H1 (cell line): ENCODE data around the gene SULT2B1. TPM values are rescaled to one million over a fixed set of nuclear protein-coding genes. Genes with fewer than 3 reads are reported as not detected.

Experiments
- CTCF ChIA-PET: fragments of 300-600 bp; sonication (Branson Sonifier 250); formaldehyde crosslinking; loops from one replicate; lab custom pipeline; 2021; ENCODE audit not compliant: partially characterized antibody; lab: Charles Lee
- POLR2A ChIA-PET: fragments of 300-600 bp; sonication (Branson Sonifier 250); formaldehyde crosslinking; loops from one replicate; lab custom pipeline; 2021; ENCODE audit warnings: inconsistent platforms; ENCODE audit not compliant: partially characterized antibody; lab: Charles Lee
- DNase-seq, 2 experiments: peaks; one replicate each; pipeline versions ENCODE4 v3.0.0 to v3.0.0-alpha.2; 2010 to 2022; ENCODE audit warnings: low spot score in 2 of 2, low read depth in 1 of 2, mixed read lengths in 1 of 2
- FAIRE-seq: peaks from 2 replicates; lab custom pipeline; 2011; peaks lifted over from hg19 to GRCh38; lab: Jason Lieb, UNC
- H2AFZ ChIP-seq: 2 replicates; pipeline ENCODE4 v1.8.1; 2012; ENCODE audit warnings: low read length, inconsistent platforms
- H2AK5ac ChIP-seq: 2 replicates; pipeline ENCODE4 v1.6.1; 2013; ENCODE audit warnings: low read depth, low read length
- H2BK120ac ChIP-seq: replicated peaks from 2 replicates; pipeline ENCODE3; 2013; ENCODE audit warnings: low read depth, low read length, inconsistent platforms
- H2BK12ac ChIP-seq: 2 replicates; pipeline ENCODE4 v1.6.1; 2013; ENCODE audit warnings: low read depth, low read length
- H2BK15ac ChIP-seq: 2 replicates; pipeline ENCODE4 v1.6.1; 2013; ENCODE audit warnings: low read length
- H2BK20ac ChIP-seq: 2 replicates; pipeline ENCODE4 v1.6.1; 2013; ENCODE audit warnings: low read length
- H2BK5ac ChIP-seq: 2 replicates; pipeline ENCODE4 v1.6.1; 2013; ENCODE audit warnings: low read depth, low read length
- H3K14ac ChIP-seq: 2 replicates; pipeline ENCODE4 v1.6.1; 2013; ENCODE audit warnings: inconsistent platforms; ENCODE audit not compliant: insufficient read length
- H3K18ac ChIP-seq: 2 replicates; pipeline ENCODE4 v1.6.1; 2013; ENCODE audit warnings: low read length; ENCODE audit errors: extremely low read depth
- H3K23ac ChIP-seq: 2 replicates; pipeline ENCODE4 v1.6.1; 2013; ENCODE audit warnings: inconsistent platforms; ENCODE audit not compliant: insufficient read length
- H3K23me2 ChIP-seq: 2 replicates; pipeline ENCODE4 v1.6.1; 2013; ENCODE audit warnings: low read depth, low read length
- H3K27ac ChIP-seq: 2 replicates; pipeline ENCODE4 v1.6.1; 2011; ENCODE audit warnings: low read depth, low read length, inconsistent platforms
- H3K27me3 ChIP-seq, 4 experiments: replicated peaks in 1 of 4; 1 replicate in 1 of 4; 2 replicates in 3 of 4; pipeline versions ENCODE4 v1.6.1 to v1.8.1; 2011 to 2013; ENCODE audit warnings: low read length in 3 of 4, mild to moderate bottlenecking in 3 of 4, inconsistent platforms in 2 of 4, mixed read lengths in 2 of 4, moderate library complexity in 1 of 4; ENCODE audit not compliant: control insufficient read depth in 3 of 4, insufficient read depth in 3 of 4; ENCODE audit errors: extremely low read depth in 1 of 4
- H3K36me3 ChIP-seq, 4 experiments: 2 replicates each; pipeline versions ENCODE4 v1.6.1 to v1.8.1; 2011 to 2013; ENCODE audit warnings: mild to moderate bottlenecking in 4 of 4, low read length in 3 of 4, moderate library complexity in 2 of 4, control low read depth in 1 of 4, inconsistent platforms in 1 of 4; ENCODE audit not compliant: insufficient read depth in 4 of 4, control insufficient read depth in 2 of 4
- H3K4ac ChIP-seq: replicated peaks from 2 replicates; pipeline ENCODE3; 2013; ENCODE audit warnings: low read length, low read depth, mixed read lengths, inconsistent platforms; ENCODE audit not compliant: insufficient read length
- H3K4me1 ChIP-seq, 4 experiments: replicated peaks in 1 of 4; 1 replicate in 1 of 4; 2 replicates in 3 of 4; pipeline versions ENCODE4 v1.6.1 to v1.8.1; 2011 to 2013; ENCODE audit warnings: low read length in 3 of 4, inconsistent platforms in 2 of 4, mixed read lengths in 1 of 4; ENCODE audit not compliant: insufficient read depth in 4 of 4, control insufficient read depth in 3 of 4
- H3K4me2 ChIP-seq, 2 experiments: 2 replicates each; pipeline versions ENCODE4 v1.6.1 to v1.8.1; 2011 to 2013; ENCODE audit warnings: low read depth in 2 of 2, low read length in 2 of 2, control low read depth in 1 of 2, inconsistent platforms in 1 of 2, mild to moderate bottlenecking in 1 of 2; ENCODE audit not compliant: insufficient read depth in 1 of 2
- H3K4me3 ChIP-seq, 4 experiments: fragments of 200-600, 300-600 bp in 1 of 4; sonication (generic), shearing (Covaris generic), sonication (Bioruptor Twin) in 1 of 4; 2 replicates each; pipeline versions ENCODE4 v1.5.1 to v1.8.1; 2011 to 2016; ENCODE audit warnings: low read length in 4 of 4, low read depth in 3 of 4, control low read depth in 2 of 4, inconsistent platforms in 2 of 4, mild to moderate bottlenecking in 2 of 4, mixed read lengths in 1 of 4, moderate library complexity in 1 of 4; ENCODE audit not compliant: insufficient read depth in 2 of 4; ENCODE audit errors: extremely low read depth in 1 of 4
- H3K56ac ChIP-seq: replicated peaks from 2 replicates; pipeline ENCODE3; 2013; ENCODE audit warnings: low read depth, mild to moderate bottlenecking, mixed read lengths, low read length, inconsistent platforms; ENCODE audit not compliant: insufficient read length
- H3K79me1 ChIP-seq: 2 replicates; pipeline ENCODE4 v1.6.1; 2013; ENCODE audit warnings: low read depth, low read length, control low read depth
- H3K79me2 ChIP-seq, 2 experiments: 2 replicates each; pipeline versions ENCODE4 v1.6.1 to v1.8.1; 2012 to 2013; ENCODE audit warnings: low read length in 2 of 2, mild to moderate bottlenecking in 2 of 2, inconsistent platforms in 1 of 2; ENCODE audit not compliant: insufficient read depth in 2 of 2, control insufficient read depth in 1 of 2
- H3K9ac ChIP-seq, 4 experiments: replicated peaks in 1 of 4; 1 replicate in 1 of 4; 2 replicates in 3 of 4; pipeline versions ENCODE4 v1.6.1 to v1.8.1; 2011 to 2013; ENCODE audit warnings: low read depth in 3 of 4, low read length in 3 of 4, control low read depth in 2 of 4, mild to moderate bottlenecking in 2 of 4, moderate library complexity in 2 of 4, inconsistent platforms in 1 of 4; ENCODE audit errors: extremely low read depth in 1 of 4
- H3K9me3 ChIP-seq, 2 experiments: 2 replicates each; pipeline versions ENCODE4 v1.6.1 to v1.8.1; 2012 to 2013; ENCODE audit warnings: mild to moderate bottlenecking in 2 of 2, moderate library complexity in 2 of 2, control low read depth in 1 of 2, inconsistent platforms in 1 of 2, low read depth in 1 of 2, low read length in 1 of 2, mixed read lengths in 1 of 2; ENCODE audit not compliant: insufficient read depth in 2 of 2
- H4K20me1 ChIP-seq, 2 experiments: replicated peaks in 1 of 2; 2 replicates each; pipeline versions ENCODE3 to v1.8.1; 2011 to 2013; ENCODE audit warnings: inconsistent platforms in 2 of 2, low read length in 2 of 2, mild to moderate bottlenecking in 1 of 2; ENCODE audit not compliant: insufficient read depth in 2 of 2, control insufficient read depth in 1 of 2
- H4K5ac ChIP-seq: 2 replicates; pipeline ENCODE4 v1.6.1; 2013; ENCODE audit warnings: low read length, low read depth, mixed read lengths, inconsistent platforms; ENCODE audit not compliant: insufficient read length
- H4K8ac ChIP-seq: 2 replicates; pipeline ENCODE4 v1.8.0; 2013; ENCODE audit warnings: mild to moderate bottlenecking, moderate library complexity, low read length, inconsistent platforms; ENCODE audit not compliant: insufficient read depth; ENCODE audit errors: extremely low read depth
- H4K91ac ChIP-seq: replicated peaks from 2 replicates; pipeline ENCODE3; 2013; ENCODE audit warnings: low read length, mixed read lengths, inconsistent platforms; ENCODE audit not compliant: insufficient read length
- FOSL1 ChIP-seq: IDR thresholded peaks from 2 replicates; pipeline ENCODE4 v1.6.1; 2011; ENCODE audit warnings: mild to moderate bottlenecking, low read depth, low read length, moderate library complexity; ENCODE audit not compliant: insufficient read depth
- GTF2F1 ChIP-seq: IDR thresholded peaks from 2 replicates; pipeline ENCODE4 v1.6.1; 2012; ENCODE audit warnings: low read depth, low read length, improper control_type of control experiment, borderline replicate concordance
- KDM1A ChIP-seq: fragments of 200-600, 300-600 bp; sonication (generic); IDR thresholded peaks from 2 replicates; pipeline ENCODE4 v1.7.1; 2016; ENCODE audit warnings: mild to moderate bottlenecking, low read length, borderline replicate concordance
- WGBS, 2 experiments: shearing (Covaris generic) in 1 of 2; methylation state at CpG; one replicate each; pipeline versions ENCODE4 v1.1.6 to v1.1.7; 2013 to 2015; ENCODE audit warnings: low lambda C conversion rate in 2 of 2, mixed read lengths in 2 of 2, inconsistent platforms in 1 of 2, low coverage in 1 of 2, missing lambda C conversion rate in 1 of 2; ENCODE audit not compliant: insufficient replicate concordance in 2 of 2, insufficient coverage in 1 of 2, insufficient read length in 1 of 2; ENCODE audit errors: extremely low coverage in 1 of 2, missing lambda C conversion rate in 1 of 2; 5-methylcytosine and 5-hydroxymethylcytosine counted together
- polyA plus RNA-seq, 7 experiments: library from polyadenylated mRNA; depleted of rRNA in 3 of 7; stranded (reverse) in 5 of 7; unstranded in 2 of 7; fragments of >200 nt in 5 of 7; fragments of 200-250 nt in 2 of 7; gene quantifications; 1 replicate in 5 of 7; 2 replicates in 1 of 7; 4 replicates in 1 of 7; pipeline versions ENCODE4 v1.2.1 to v1.2.3, GENCODE V29; 2011 to 2013; ENCODE audit warnings: missing spikeins in 2 of 7, mixed read lengths in 2 of 7
- total RNA-seq: library from RNA; stranded (reverse); fragmentation: NEBNext Ultra II Directional; extraction: Animal tissue kit (Norgen Biotek cat#: 25700); gene quantifications from 2 replicates; pipeline ENCODE4 v1.2.1, GENCODE V29; 2021
- TF ChIP-seq, protein P1 (sequence below), 3 experiments: IDR thresholded peaks; 1 replicate in 2 of 3; 2 replicates in 1 of 3; pipeline versions ENCODE4 v1.5.1 to v1.6.1; 2011; ENCODE audit warnings: low read length in 3 of 3, mild to moderate bottlenecking in 3 of 3, inconsistent platforms in 2 of 3, low read depth in 1 of 3, moderate library complexity in 1 of 3; ENCODE audit not compliant: insufficient read depth in 1 of 3; ENCODE audit errors: control extremely low read depth in 1 of 3

The SULT2B1 gene
- total and polyA plus RNA-seq, 2 of the 8 experiments (the other 6 are each of a cell fraction or from before 2014, with no cell fraction given) = 1.5 to 2.6 TPM

DNA sequence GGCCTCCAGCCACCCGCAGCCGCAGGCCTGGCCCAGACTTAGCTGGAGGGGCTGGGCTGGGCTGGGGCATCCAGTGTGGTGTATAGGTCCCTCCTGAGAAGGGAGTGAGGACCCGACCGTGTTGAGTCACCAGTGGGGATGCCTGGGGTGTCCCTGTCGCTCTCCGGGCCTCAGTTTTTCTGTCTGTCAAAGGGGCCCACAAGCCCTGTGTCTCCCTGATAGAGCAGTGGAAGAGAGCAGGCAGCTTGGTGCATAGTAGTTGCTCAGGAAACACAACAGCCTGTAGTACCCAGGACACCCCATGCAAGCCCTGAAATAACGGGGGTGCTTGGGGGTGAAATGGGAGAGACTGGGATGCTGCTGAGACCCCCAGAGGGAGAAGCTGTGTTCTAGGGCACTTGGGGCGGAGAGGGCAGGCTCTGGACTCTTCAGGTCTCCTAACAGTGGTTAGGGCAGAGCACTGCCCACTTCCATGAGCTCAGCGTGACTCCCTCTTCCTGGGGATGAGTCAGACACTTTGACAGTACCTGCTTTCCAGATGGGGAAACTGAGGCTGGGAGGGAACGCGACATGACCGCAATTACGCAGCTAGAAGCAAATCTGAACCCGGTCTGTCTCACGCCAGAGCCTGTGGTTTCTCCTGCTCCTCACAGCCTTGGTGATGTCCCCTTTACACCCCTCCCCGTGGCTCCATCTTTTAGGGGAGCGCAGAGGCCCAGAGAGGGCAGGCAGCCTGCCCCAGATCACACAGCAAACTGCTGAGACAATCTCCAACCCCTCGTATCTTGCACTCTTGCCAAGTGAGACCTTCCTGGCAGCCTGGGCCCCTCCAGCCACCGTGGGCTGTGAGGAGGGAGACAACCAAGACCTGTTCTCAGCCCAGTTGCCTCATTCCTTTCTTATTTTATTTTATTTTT is 692 bp downstream of the SULT2B1 start:
- CTCF ChIA-PET = interaction anchor here (0.5 to 11.7 kb wide), 7 partner anchors 24 to 724 kb away, joined by 3 to 132 read pairs (median 4); no protein-coding TSS in a partner anchor
- H3K9ac ChIP-seq = no peak overlapping the region
- H2BK12ac ChIP-seq = peak overlapping the region; percentile 13; the same call in 1 of the 2 replicates
- H2BK5ac ChIP-seq = no peak overlapping the region
- H3K4me3 ChIP-seq = no peak overlapping the region
- H2BK15ac ChIP-seq = peak overlapping the region; percentile 0; the same call in 1 of the 2 replicates
- 0 out of 2 replicates have a peak overlapping the region, but pooled peaks have one; percentile 11 for H2AK5ac ChIP-seq
- H4K20me1 ChIP-seq = peaks cover 0 to 3% of the 10 kb centered on the region in 2 experiments
- DNase-seq (no peak), FAIRE-seq (no peak)
- H3K4me2 ChIP-seq = no peak overlapping the region; a peak in 1 of 4 replicates
- H4K5ac ChIP-seq = no peak overlapping the region
- H4K8ac ChIP-seq = no peak overlapping the region
- no peaks in the 10 kb centered on the region for H3K79me1 ChIP-seq
- TF ChIP-seq FOSL1 = no peak
- no peak for TF ChIP-seq GTF2F1
- TF ChIP-seq, protein P1, sequence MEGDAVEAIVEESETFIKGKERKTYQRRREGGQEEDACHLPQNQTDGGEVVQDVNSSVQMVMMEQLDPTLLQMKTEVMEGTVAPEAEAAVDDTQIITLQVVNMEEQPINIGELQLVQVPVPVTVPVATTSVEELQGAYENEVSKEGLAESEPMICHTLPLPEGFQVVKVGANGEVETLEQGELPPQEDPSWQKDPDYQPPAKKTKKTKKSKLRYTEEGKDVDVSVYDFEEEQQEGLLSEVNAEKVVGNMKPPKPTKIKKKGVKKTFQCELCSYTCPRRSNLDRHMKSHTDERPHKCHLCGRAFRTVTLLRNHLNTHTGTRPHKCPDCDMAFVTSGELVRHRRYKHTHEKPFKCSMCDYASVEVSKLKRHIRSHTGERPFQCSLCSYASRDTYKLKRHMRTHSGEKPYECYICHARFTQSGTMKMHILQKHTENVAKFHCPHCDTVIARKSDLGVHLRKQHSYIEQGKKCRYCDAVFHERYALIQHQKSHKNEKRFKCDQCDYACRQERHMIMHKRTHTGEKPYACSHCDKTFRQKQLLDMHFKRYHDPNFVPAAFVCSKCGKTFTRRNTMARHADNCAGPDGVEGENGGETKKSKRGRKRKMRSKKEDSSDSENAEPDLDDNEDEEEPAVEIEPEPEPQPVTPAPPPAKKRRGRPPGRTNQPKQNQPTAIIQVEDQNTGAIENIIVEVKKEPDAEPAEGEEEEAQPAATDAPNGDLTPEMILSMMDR (IDR thresholded peaks at IDR 0.05; ENCODE audit: control extremely low read depth in 1 of 3, insufficient read depth in 1 of 3, low read depth in 1 of 3, low read length in 3 of 3) = no peak
- peak; percentile 10; the same call in 1 of the 2 replicates for TF ChIP-seq KDM1A
- H3K4me1 ChIP-seq = peaks cover 0 to 22% (median 12%) of the 10 kb centered on the region in 4 experiments; a peak in 6 of 7 replicates
- peak overlapping the region; percentile 1 for H2BK20ac ChIP-seq
- H3K9me3 ChIP-seq = no peaks in the 10 kb centered on the region
- H2AFZ ChIP-seq = no peak overlapping the region
- 86% methylated on average over 17 of the region's 19 CpGs; no CpG with 5 or more reads in 1 of the 2 experiments for WGBS, 2 experiments
- peak overlapping the region; percentile 4 for H4K91ac ChIP-seq
- H3K18ac ChIP-seq = no peak overlapping the region
- no peak overlapping the region for H3K4ac ChIP-seq
- POLR2A ChIA-PET = interaction anchor here (0.6 to 2.4 kb wide), 12 partner anchors 13 to 65 kb away, joined by 3 to 8 read pairs (median 4); no protein-coding TSS in a partner anchor
- no peaks in the 10 kb centered on the region for H3K79me2 ChIP-seq
- no peak overlapping the region for H3K23ac ChIP-seq
- no peak overlapping the region for H2BK120ac ChIP-seq
- H3K23me2 ChIP-seq = peaks cover 8% of the 10 kb centered on the region; the same call in 1 of the 2 replicates
- no peak overlapping the region for H3K14ac ChIP-seq
- H3K27me3 ChIP-seq = no peaks in the 10 kb centered on the region; a peak in 1 of 7 replicates
- H3K36me3 ChIP-seq = no peaks in the 10 kb centered on the region
- no peak overlapping the region for H3K27ac ChIP-seq
- H3K56ac ChIP-seq = no peak overlapping the region
